Natural killer cell (primary cell): Measurements from ENCODE around the gene SETDB1. TPM values are rescaled to one million over a fixed set of nuclear protein-coding genes. Genes with fewer than 3 reads are reported as not detected.
A peak's percentile ranks its signal among the peaks of the same experiment; 100 is the strongest.

Experiments
- ATAC-seq, 3 donors: fragments of 150-1000 bp in 2 of 3; fragments of 200-7000 bp in 1 of 3; cut with Tn5 transposase; 1 replicate in 1 of 3; 2 replicates in 2 of 3; pipeline ENCODE4 v1.10.0; 2021; ENCODE audit warnings: mild to moderate bottlenecking in 2 of 3, moderate library complexity in 2 of 3
- DNase-seq, 2 donors: peaks; one replicate each; pipeline versions ENCODE4 v3.0.0 to v3.0.0-alpha.2; 2013 to 2021; ENCODE audit warnings: mixed read lengths in 1 of 2
- H3K27ac ChIP-seq: one replicate; pipeline ENCODE4 v1.5.1; 2013; ENCODE audit warnings: mild to moderate bottlenecking, low read length
- H3K27me3 ChIP-seq: one replicate; pipeline ENCODE4 v1.6.1; 2013; ENCODE audit warnings: low read length; ENCODE audit not compliant: control insufficient read depth, insufficient read depth
- H3K36me3 ChIP-seq: one replicate; pipeline ENCODE4 v1.6.1; 2013; ENCODE audit warnings: low read length; ENCODE audit not compliant: control insufficient read depth, insufficient read depth
- H3K4me1 ChIP-seq: one replicate; pipeline ENCODE4 v1.6.1; 2013; ENCODE audit warnings: low read length; ENCODE audit not compliant: control insufficient read depth, insufficient read depth
- H3K4me3 ChIP-seq: one replicate; pipeline ENCODE4 v1.5.1; 2013; ENCODE audit warnings: low read length
- H3K9me3 ChIP-seq: one replicate; pipeline ENCODE4 v1.6.1; 2013; ENCODE audit warnings: low read length; ENCODE audit not compliant: control insufficient read depth, insufficient read depth
- H3K27ac Mint-ChIP-seq, 2 donors: one replicate each; pipeline ENCODE4 v1.8.0; 2022; ENCODE audit warnings: mild to moderate bottlenecking in 2 of 2, mixed read lengths in 2 of 2, moderate library complexity in 1 of 2
- H3K27me3 Mint-ChIP-seq, 2 donors: one replicate each; pipeline ENCODE4 v1.8.0; 2022; ENCODE audit warnings: low read depth in 2 of 2, mixed read lengths in 2 of 2
- H3K36me3 Mint-ChIP-seq: one replicate; pipeline ENCODE4 v1.8.0; 2022; ENCODE audit warnings: mixed read lengths
- H3K4me1 Mint-ChIP-seq, 2 donors: one replicate each; pipeline ENCODE4 v1.8.0; 2022; ENCODE audit warnings: mixed read lengths in 2 of 2
- H3K4me3 Mint-ChIP-seq: one replicate; pipeline ENCODE4 v1.8.0; 2022; ENCODE audit warnings: mild to moderate bottlenecking, moderate library complexity, mixed read lengths
- H3K9me3 Mint-ChIP-seq, 2 donors: one replicate each; pipeline ENCODE4 v1.8.0; 2022; ENCODE audit warnings: mixed read lengths in 2 of 2
- CTCF ChIP-seq: fragments of 200-600 bp; IDR thresholded peaks from one replicate; pipeline ENCODE4 v1.8.0; 2022; ENCODE audit warnings: antibody characterized with exemption
- WGBS: methylation state at CpG from one replicate; pipeline ENCODE4 v1.1.7; 2013; ENCODE audit warnings: missing lambda C conversion rate; ENCODE audit not compliant: insufficient coverage; 5-methylcytosine and 5-hydroxymethylcytosine counted together
- intact Hi-C: fragments of 100-400 bp; cut with micrococcal nuclease; formaldehyde crosslinking; loops from one replicate; pipeline ENCODE4 v1.14.2; 2022
- total RNA-seq, 4 donors: library from RNA; stranded (reverse); fragments of 120-200 nt in 1 of 4; gene quantifications; one replicate each; pipeline versions ENCODE4 v1.2.3 to v1.2.4, GENCODE V29; 2013 to 2022

Gene SETDB1
- total RNA-seq, 3 donors from 2014 or later (not counting 1 experiment from before 2014, with no cell fraction given), result 64.6 to 74.3 (median 70.5) TPM

- peak overlapping the region; percentile 73 for H3K4me3 ChIP-seq
- Mint-ChIP-seq H3K27me3 (no peaks in the 10 kb centered on the region), H3K36me3 (no peaks in the 10 kb centered on the region), H3K4me1 (peaks cover 53 to 65% of the 10 kb centered on the region in 2 donors), H3K27ac (peak overlapping the region; percentile 95 to 96), H3K9me3 (no peaks in the 10 kb centered on the region), H3K4me3 (peak overlapping the region; percentile 94)
- H3K36me3 ChIP-seq, result no peaks in the 10 kb centered on the region
- no peaks in the 10 kb centered on the region for H3K9me3 ChIP-seq
- intact Hi-C loops, result loop anchor here (1.0 to 2.0 kb wide), 2 partner anchors 41 to 51 kb away; partner anchors contain the start of gene CDC42SE1
- peak overlapping the region; percentile 95 for H3K27ac ChIP-seq
- no peak for DNase-seq
- ATAC-seq, result no peak
- peaks cover 55% of the 10 kb centered on the region for H3K4me1 ChIP-seq
- H3K27me3 ChIP-seq, result no peaks in the 10 kb centered on the region
- no peak for TF ChIP-seq CTCF
- WGBS, result 21% methylated on average over 4 of the region's 4 CpGs
Measured at GRCh38 chr1:151007853-151008243, 81.7 kb downstream of the SETDB1 start.

DNA sequence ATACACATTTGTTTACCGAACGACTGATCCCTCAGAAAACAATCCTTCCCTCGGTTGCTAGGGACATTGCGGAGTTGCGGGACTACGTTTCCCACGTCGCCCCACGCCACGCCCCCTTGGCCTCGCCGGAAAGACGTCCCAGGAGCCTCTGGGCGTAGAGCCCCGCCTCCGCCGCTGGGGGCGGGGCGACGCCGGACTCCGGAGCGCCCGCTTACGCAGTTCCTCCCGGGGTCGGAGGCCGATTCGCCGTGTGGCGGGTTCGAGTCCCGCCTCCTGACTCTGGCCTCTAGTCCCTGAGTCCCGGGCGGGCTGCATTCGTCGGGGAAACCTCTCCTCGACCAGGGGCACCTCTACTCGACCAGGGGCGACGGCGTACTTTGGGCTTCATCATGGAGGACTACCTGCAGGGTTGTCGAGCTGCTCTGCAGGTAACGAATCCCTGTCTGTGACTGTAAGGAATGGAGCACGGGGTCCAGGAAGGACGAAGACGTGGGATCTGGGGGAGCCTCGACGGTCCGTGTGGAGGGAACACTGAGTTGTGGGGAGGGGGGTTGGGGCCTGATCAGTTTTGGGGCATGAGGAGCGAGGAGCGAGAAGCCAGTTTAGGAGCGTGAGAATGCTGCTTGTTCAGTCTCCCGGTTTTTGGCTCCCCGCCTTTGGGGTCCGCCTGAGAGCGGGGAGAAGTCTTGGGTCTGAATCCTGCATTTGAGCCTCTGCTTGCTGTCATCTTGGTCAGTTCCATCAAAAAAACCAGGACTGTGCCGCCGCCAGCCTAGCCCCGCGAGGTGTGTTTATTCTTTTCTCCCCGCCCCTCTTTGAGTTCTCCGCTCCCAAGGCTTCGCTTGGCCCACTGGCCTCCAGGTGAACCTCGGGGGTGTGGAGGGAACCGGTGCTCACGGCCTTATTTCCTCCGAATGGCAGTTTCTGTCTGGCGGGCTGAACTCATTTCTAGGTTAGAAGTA is 82.4 kb downstream of the SETDB1 start, which contains the start of gene PRUNE1:
TSS of gene PRUNE1 (plus strand) at position 206 of the 962 bp plus-strand sequence. CDS start at position 390, 184 bp downstream.
- WGBS, result under 1% methylated on average over 69 of the region's 69 CpGs
- H3K9me3 Mint-ChIP-seq, result no peaks in the 10 kb centered on the region
- ATAC-seq (peak; percentile 87 to 97 (median 93)), DNase-seq (peak; percentile 96 to 99)
- intact Hi-C loops, result loop anchor here (1.0 to 2.0 kb wide), 2 partner anchors 40 to 51 kb away; partner anchors contain the start of gene CDC42SE1
- peak within 1 kb of the TSS; percentile 94 for H3K4me3 Mint-ChIP-seq
- H3K27me3 ChIP-seq, result no peaks in the 10 kb centered on the region
- no peak for TF ChIP-seq CTCF
- H3K27me3 Mint-ChIP-seq, result no peaks in the 10 kb centered on the region
- peak within 1 kb of the TSS; percentile 73 for H3K4me3 ChIP-seq
- no peaks in the 10 kb centered on the region for H3K9me3 ChIP-seq
- H3K27ac Mint-ChIP-seq, result peak within 1 kb of the TSS; percentile 95 to 96
- H3K4me1 ChIP-seq, result peaks cover 48% of the 10 kb centered on the region
- no peaks in the 10 kb centered on the region for H3K36me3 Mint-ChIP-seq
- H3K36me3 ChIP-seq, result peaks cover 3% of the 10 kb centered on the region
- H3K4me1 Mint-ChIP-seq, result peaks cover 53 to 61% of the 10 kb centered on the region in 2 donors
- H3K27ac ChIP-seq, result peak within 1 kb of the TSS; percentile 95

DNA sequence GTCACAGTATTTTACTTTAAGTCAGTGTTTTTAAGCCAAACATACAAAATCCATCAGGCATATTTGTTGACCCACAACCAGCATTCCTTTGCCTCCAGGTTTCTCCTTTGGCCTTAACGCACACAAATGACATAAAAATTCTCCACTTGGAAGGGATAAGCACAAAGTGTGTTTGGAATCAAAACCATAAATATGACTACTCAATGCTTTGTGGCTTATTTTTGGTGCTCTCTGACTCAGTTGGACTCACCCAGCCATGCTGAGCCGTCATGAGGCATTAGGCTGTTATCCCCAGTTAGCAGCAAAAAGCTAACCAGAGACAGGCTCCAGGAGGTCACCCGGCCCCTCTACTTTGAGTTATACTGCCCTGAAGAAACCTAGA is 83.0 kb downstream of the SETDB1 start:
- Histone ChIP-seq H3K27me3 (no peaks in the 10 kb centered on the region), H3K9me3 (no peaks in the 10 kb centered on the region), H3K4me3 (peak overlapping the region; percentile 73), H3K27ac (peak overlapping the region; percentile 95), H3K4me1 (peaks cover 45% of the 10 kb centered on the region), H3K36me3 (peaks cover 3% of the 10 kb centered on the region)
- ATAC-seq, result no peak
- H3K36me3 Mint-ChIP-seq, result no peaks in the 10 kb centered on the region
- intact Hi-C loops, result loop anchor here (2.0 kb wide), 1 partner anchor 40 kb away; no protein-coding TSS in a partner anchor
- H3K27me3 Mint-ChIP-seq, result no peaks in the 10 kb centered on the region
- H3K27ac Mint-ChIP-seq, result peak overlapping the region; percentile 95 to 96
- DNase-seq, result no peak
- peaks cover 53 to 61% of the 10 kb centered on the region in 2 donors for H3K4me1 Mint-ChIP-seq
- 80% methylated on average over 3 of the region's 3 CpGs for WGBS
- H3K4me3 Mint-ChIP-seq, result peak overlapping the region; percentile 94
- TF ChIP-seq CTCF, result no peak
- no peaks in the 10 kb centered on the region for H3K9me3 Mint-ChIP-seq
